Sigmoid colon (tissue), 4 donors: ENCODE measurements around the gene AP3B1.

ENCODE experiments used
- EP300 ChIP-seq, 4 donors: sonication (generic); formaldehyde crosslinking; IDR thresholded peaks; one replicate each; pipeline ENCODE4 v1.6.1; 2017; ENCODE audit warnings: antibody characterized with exemption in 4 of 4
- POLR2A ChIP-seq, 2 donors: fragments of 450-650 bp; IDR thresholded peaks; one replicate each; pipeline ENCODE4 v1.6.1; 2016; ENCODE audit warnings: antibody characterized with exemption in 2 of 2, mild to moderate bottlenecking in 2 of 2, moderate library complexity in 2 of 2
- TF ChIP-seq, protein P1 (sequence below), 4 experiments: fragments of 450-650 bp in 3 of 4; fragments of 200-600 bp in 1 of 4; IDR thresholded peaks; one replicate each; pipeline ENCODE4 v1.5.1; 2016 to 2019; ENCODE audit warnings: antibody characterized with exemption in 4 of 4, mild to moderate bottlenecking in 3 of 4, moderate library complexity in 2 of 4

DNA sequence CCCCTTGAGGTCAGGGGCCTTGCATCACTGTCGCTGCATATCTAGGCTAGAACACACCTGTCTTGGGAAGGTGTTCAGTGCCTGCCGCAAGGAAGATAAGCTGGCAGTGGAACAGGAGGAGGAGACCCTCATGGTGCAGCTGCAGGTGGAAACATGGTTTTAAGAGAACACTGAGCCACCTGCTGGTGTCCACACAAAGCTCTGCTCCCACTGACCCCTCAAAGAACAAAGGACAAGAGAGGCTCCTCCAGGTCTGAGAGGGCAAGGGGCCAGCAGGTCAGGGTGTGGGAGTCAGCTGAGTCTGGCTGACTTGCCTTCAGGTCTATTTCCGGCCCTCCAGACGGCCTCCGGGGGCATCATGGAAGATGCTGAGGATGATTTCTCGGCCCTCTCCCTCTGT is 308.2 kb downstream of the AP3B1 start:
- TF ChIP-seq, protein P1, sequence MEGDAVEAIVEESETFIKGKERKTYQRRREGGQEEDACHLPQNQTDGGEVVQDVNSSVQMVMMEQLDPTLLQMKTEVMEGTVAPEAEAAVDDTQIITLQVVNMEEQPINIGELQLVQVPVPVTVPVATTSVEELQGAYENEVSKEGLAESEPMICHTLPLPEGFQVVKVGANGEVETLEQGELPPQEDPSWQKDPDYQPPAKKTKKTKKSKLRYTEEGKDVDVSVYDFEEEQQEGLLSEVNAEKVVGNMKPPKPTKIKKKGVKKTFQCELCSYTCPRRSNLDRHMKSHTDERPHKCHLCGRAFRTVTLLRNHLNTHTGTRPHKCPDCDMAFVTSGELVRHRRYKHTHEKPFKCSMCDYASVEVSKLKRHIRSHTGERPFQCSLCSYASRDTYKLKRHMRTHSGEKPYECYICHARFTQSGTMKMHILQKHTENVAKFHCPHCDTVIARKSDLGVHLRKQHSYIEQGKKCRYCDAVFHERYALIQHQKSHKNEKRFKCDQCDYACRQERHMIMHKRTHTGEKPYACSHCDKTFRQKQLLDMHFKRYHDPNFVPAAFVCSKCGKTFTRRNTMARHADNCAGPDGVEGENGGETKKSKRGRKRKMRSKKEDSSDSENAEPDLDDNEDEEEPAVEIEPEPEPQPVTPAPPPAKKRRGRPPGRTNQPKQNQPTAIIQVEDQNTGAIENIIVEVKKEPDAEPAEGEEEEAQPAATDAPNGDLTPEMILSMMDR (IDR thresholded peaks at IDR 0.05), result no peak
- no peak for TF ChIP-seq POLR2A (IDR thresholded peaks at IDR 0.05)
- no peak for TF ChIP-seq EP300 (IDR thresholded peaks at IDR 0.05)
